ENCODE measurements around the gene SELENOS. TPM values are rescaled to one million over a fixed set of nuclear protein-coding genes. Genes with fewer than 3 reads are reported as not detected.

The SELENOS gene
- total and polyA plus RNA-seq, 2 donors (not counting 3 experiments of a cell fraction or from before 2014, with no cell fraction given) = 70.4 to 101 TPM

DNA sequence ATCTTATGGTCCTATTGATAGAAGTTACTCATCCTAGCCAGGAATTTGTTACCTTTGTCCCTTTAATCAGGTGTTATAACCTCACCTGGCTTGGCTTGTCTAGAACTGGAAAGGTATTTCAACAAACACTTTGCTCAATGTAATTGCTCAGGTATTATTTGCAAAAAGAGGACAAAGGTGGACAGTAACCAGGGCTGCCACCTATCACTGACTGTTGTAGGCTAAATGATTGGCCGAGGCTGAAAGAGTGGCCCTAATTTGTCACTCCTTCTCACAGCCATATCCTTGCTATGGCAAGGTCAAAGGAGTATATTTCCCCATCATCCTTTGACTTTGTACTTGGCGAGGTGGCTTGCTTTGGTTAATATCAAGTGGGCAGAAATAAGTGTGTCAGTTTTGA lies 2.7 kb upstream of the SELENOS start:
- Histone ChIP-seq H3K27me3 (ENCODE audit: control insufficient read depth in 2 of 2, insufficient read depth in 2 of 2, low read length in 2 of 2) (no peaks in the 10 kb centered on the region), H3K9ac (replicated peaks; ENCODE audit: extremely low read depth, insufficient read depth, low read length) (no peak overlapping the region), H3K4me3 (replicated peaks in 1 of 3; ENCODE audit: insufficient read depth in 1 of 3, low read depth in 1 of 3, low read length in 3 of 3) (no peak overlapping the region), H3K9me1 (replicated peaks; ENCODE audit: control insufficient read depth, extremely low read depth, insufficient read depth, low read length) (no peaks in the 10 kb centered on the region), H3K4me1 (ENCODE audit: control insufficient read depth, extremely low read depth, insufficient read depth, low read length) (peaks cover 11% of the 10 kb centered on the region), H3K9me3 (replicated peaks; ENCODE audit: control insufficient read depth, insufficient read depth, low read length) (no peaks in the 10 kb centered on the region), H3K36me3 (ENCODE audit: control insufficient read depth in 2 of 2, extremely low read depth in 1 of 2, insufficient read depth in 2 of 2, low read length in 2 of 2) (peaks cover 7 to 9% of the 10 kb centered on the region in 2 experiments), H2AFZ (ENCODE audit: low read depth, low read length) (no peak overlapping the region), H3K4me2 (ENCODE audit: insufficient read depth, low read length) (no peak overlapping the region), H3K27ac (ENCODE audit: insufficient read depth, low read depth, low read length) (no peak overlapping the region), H3K79me2 (ENCODE audit: control insufficient read depth, insufficient read depth, low read length) (peaks cover 17% of the 10 kb centered on the region), H4K20me1 (replicated peaks; ENCODE audit: control insufficient read depth, extremely low read depth, insufficient read depth, low read length) (no peaks in the 10 kb centered on the region)
- no TSS peak for BruUV-seq (replicated peaks)
- ChIA-PET POLR2A (no interaction called here), CTCF (no interaction called here)
- dilution Hi-C loops (cut with MboI; ENCODE audit: extremely low pct_ligation_motif_present, low sequenced_read_pairs) = no loop called here
- intact Hi-C loops (cut with micrococcal nuclease) = no loop called here
- no peak for TF ChIP-seq MYC (IDR thresholded peaks at IDR 0.05; ENCODE audit: low read depth, low read length)
- DNase-seq (ENCODE audit: low read depth, low spot score) (no peak), FAIRE-seq (no peak)

DNA sequence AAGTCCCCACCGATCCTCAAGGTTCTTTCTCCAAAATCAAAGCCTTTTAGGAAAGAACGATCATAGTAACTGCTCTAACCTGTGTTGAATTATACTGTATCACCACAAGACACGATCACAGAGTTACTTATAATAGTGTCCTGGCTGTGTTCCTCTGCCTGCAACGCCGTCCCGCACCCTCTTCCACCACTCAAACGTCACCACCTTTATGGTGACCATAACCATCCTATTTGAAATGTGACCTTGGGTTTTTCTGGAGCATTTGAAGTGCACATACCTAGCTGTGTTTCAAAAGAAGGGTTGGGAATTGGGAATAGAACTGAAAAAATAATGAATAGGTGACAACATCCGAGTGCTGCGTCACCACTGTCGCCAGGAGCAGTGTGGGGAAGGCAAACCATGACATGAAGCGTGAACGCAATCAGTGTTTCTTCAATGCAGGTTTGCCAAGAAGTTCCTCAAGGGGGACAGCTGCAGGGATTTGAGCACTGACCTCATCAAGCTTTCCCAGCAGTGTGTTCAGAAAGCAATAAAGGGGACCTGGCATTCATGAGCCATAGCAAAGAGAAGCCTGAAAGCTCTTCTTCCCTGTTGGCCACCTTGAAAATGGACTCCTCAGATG lies 769 bp upstream of the SELENOS start:
- dilution Hi-C loops (cut with MboI; ENCODE audit: extremely low pct_ligation_motif_present, low sequenced_read_pairs) (no loop called here), intact Hi-C loops (cut with micrococcal nuclease) (loop anchor here (1.0 to 5.0 kb wide), 3 partner anchors 16 to 556 kb away; no protein-coding TSS in a partner anchor)
- H3K9ac ChIP-seq (replicated peaks; ENCODE audit: extremely low read depth, insufficient read depth, low read length) = no peak overlapping the region
- BruUV-seq (replicated peaks) = no TSS peak
- H3K9me3 ChIP-seq (replicated peaks; ENCODE audit: control insufficient read depth, insufficient read depth, low read length) = no peaks in the 10 kb centered on the region
- H3K79me2 ChIP-seq (ENCODE audit: control insufficient read depth, insufficient read depth, low read length) = peaks cover 19% of the 10 kb centered on the region
- ChIA-PET POLR2A (no interaction called here), CTCF (interaction anchor here (0.9 to 1.8 kb wide), 3 partner anchors 11 to 364 kb away, joined by 3 to 13 read pairs (median 3); no protein-coding TSS in a partner anchor)
- TF ChIP-seq, protein P1, sequence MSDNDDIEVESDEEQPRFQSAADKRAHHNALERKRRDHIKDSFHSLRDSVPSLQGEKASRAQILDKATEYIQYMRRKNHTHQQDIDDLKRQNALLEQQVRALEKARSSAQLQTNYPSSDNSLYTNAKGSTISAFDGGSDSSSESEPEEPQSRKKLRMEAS (IDR thresholded peaks at IDR 0.05; ENCODE audit: insufficient read depth, insufficient read length) = no peak
- no peak for TF ChIP-seq GATA2 (IDR thresholded peaks at IDR 0.05; ENCODE audit: insufficient read depth, insufficient read length, low read depth, low read length)
- no peak for TF ChIP-seq POLR2A (IDR thresholded peaks at IDR 0.05; ENCODE audit: low read depth, low read length)
- H3K4me1 ChIP-seq (ENCODE audit: control insufficient read depth, extremely low read depth, insufficient read depth, low read length) = peaks cover 11% of the 10 kb centered on the region
- FAIRE-seq (no peak), DNase-seq (ENCODE audit: low read depth, low spot score) (no peak)
- H3K27ac ChIP-seq (ENCODE audit: insufficient read depth, low read depth, low read length) = no peak overlapping the region
- H3K36me3 ChIP-seq (ENCODE audit: control insufficient read depth in 2 of 2, extremely low read depth in 1 of 2, insufficient read depth in 2 of 2, low read length in 2 of 2) = peaks cover 20 to 21% of the 10 kb centered on the region in 2 experiments
- no peaks in the 10 kb centered on the region for H3K27me3 ChIP-seq (ENCODE audit: control insufficient read depth in 2 of 2, insufficient read depth in 2 of 2, low read length in 2 of 2)
- no peaks in the 10 kb centered on the region for H4K20me1 ChIP-seq (replicated peaks; ENCODE audit: control insufficient read depth, extremely low read depth, insufficient read depth, low read length)
- peak overlapping the region; percentile 85 for H2AFZ ChIP-seq (ENCODE audit: low read depth, low read length)
- H3K9me1 ChIP-seq (replicated peaks; ENCODE audit: control insufficient read depth, extremely low read depth, insufficient read depth, low read length) = no peaks in the 10 kb centered on the region
- peak overlapping the region in 2 of 3 experiments; percentile 82 to 98 for H3K4me3 ChIP-seq (replicated peaks in 1 of 3; ENCODE audit: insufficient read depth in 1 of 3, low read depth in 1 of 3, low read length in 3 of 3)
- peak overlapping the region; percentile 79 for H3K4me2 ChIP-seq (ENCODE audit: insufficient read depth, low read length)
